ENCODE results near the gene NMNAT3. TPM values are rescaled to one million over a fixed set of nuclear protein-coding genes. Genes with fewer than 3 reads are reported as not detected.

NMNAT3 gene
- total RNA-seq, 2 experiments from 2014 or later, result 0.94 to 1.1 TPM

- Mint-ChIP-seq H3K27ac (no peak overlapping the region), H3K9me3 (no peaks in the 10 kb centered on the region), H3K4me1 (peaks cover 10% of the 10 kb centered on the region), H3K36me3 (ENCODE audit: low read depth) (no peaks in the 10 kb centered on the region), H3K27me3 (peaks cover 22% of the 10 kb centered on the region), H3K4me3 (no peak overlapping the region)
- ChIA-PET CTCF (no interaction called here), POLR2A (interaction anchor here (0.6 kb wide), 1 partner anchor 110 kb away, joined by 3 read pairs; no protein-coding TSS in a partner anchor)
- DNase-seq, result no peak
These were observed 143.3 kb downstream of the NMNAT3 start for GRCh38 chr3:139534455-139534812.

- POLR2A ChIA-PET, result no interaction called here
- Mint-ChIP-seq H3K27me3 (peaks cover 20% of the 10 kb centered on the region), H3K27ac (no peak overlapping the region), H3K36me3 (ENCODE audit: low read depth) (no peaks in the 10 kb centered on the region), H3K4me3 (no peak overlapping the region), H3K9me3 (no peaks in the 10 kb centered on the region), H3K4me1 (peaks cover 9% of the 10 kb centered on the region)
- CTCF ChIA-PET, result no interaction called here
- DNase-seq, result no peak
These were observed 143.9 kb downstream of the NMNAT3 start for GRCh38 chr3:139533781-139534454.

GRCh38 chr3:139532976-139533375 lies 144.8 kb downstream of the NMNAT3 start:
- Mint-ChIP-seq H3K4me1 (peaks cover 2% of the 10 kb centered on the region), H3K27ac (no peak overlapping the region), H3K9me3 (no peaks in the 10 kb centered on the region), H3K36me3 (ENCODE audit: low read depth) (no peaks in the 10 kb centered on the region), H3K27me3 (peaks cover 10% of the 10 kb centered on the region), H3K4me3 (no peak overlapping the region)
- ChIA-PET POLR2A (no interaction called here), CTCF (interaction anchor here (1.3 kb wide), 1 partner anchor 13 kb away, joined by 3 read pairs; no protein-coding TSS in a partner anchor)
- DNase-seq, result no peak

- H3K4me1 Mint-ChIP-seq, result no peaks in the 10 kb centered on the region
- no peak overlapping the region for H3K27ac Mint-ChIP-seq
- no peak for DNase-seq
- H3K4me3 Mint-ChIP-seq, result no peak overlapping the region
- H3K9me3 Mint-ChIP-seq, result no peaks in the 10 kb centered on the region
- ChIA-PET CTCF (no interaction called here), POLR2A (no interaction called here)
- no peaks in the 10 kb centered on the region for H3K36me3 Mint-ChIP-seq (ENCODE audit: low read depth)
- H3K27me3 Mint-ChIP-seq, result no peaks in the 10 kb centered on the region
These were observed 147.1 kb downstream of the NMNAT3 start for GRCh38 chr3:139530717-139531116.

- POLR2A ChIA-PET, result no interaction called here
- DNase-seq, result no peak
- Mint-ChIP-seq H3K27me3 (no peaks in the 10 kb centered on the region), H3K9me3 (no peaks in the 10 kb centered on the region), H3K4me1 (no peaks in the 10 kb centered on the region), H3K4me3 (no peak overlapping the region), H3K36me3 (ENCODE audit: low read depth) (no peaks in the 10 kb centered on the region), H3K27ac (no peak overlapping the region)
- CTCF ChIA-PET, result no interaction called here
These were observed 148.1 kb downstream of the NMNAT3 start for GRCh38 chr3:139529662-139530061.

- Mint-ChIP-seq H3K36me3 (ENCODE audit: low read depth) (no peaks in the 10 kb centered on the region), H3K9me3 (no peaks in the 10 kb centered on the region), H3K27ac (no peak overlapping the region), H3K27me3 (no peaks in the 10 kb centered on the region), H3K4me1 (no peaks in the 10 kb centered on the region), H3K4me3 (no peak overlapping the region)
- ChIA-PET POLR2A (no interaction called here), CTCF (interaction anchor here (0.6 kb wide), 1 partner anchor 703 kb away, joined by 3 read pairs; no protein-coding TSS in a partner anchor)
- no peak for DNase-seq
These were observed 148.8 kb downstream of the NMNAT3 start for GRCh38 chr3:139528924-139529323.

GRCh38 chr3:139528281-139528680 lies 149.5 kb downstream of the NMNAT3 start:
- Mint-ChIP-seq H3K9me3 (no peaks in the 10 kb centered on the region), H3K4me1 (no peaks in the 10 kb centered on the region), H3K36me3 (ENCODE audit: low read depth) (no peaks in the 10 kb centered on the region), H3K27ac (no peak overlapping the region), H3K4me3 (no peak overlapping the region), H3K27me3 (no peaks in the 10 kb centered on the region)
- no peak for DNase-seq
- POLR2A ChIA-PET, result no interaction called here
- CTCF ChIA-PET, result no interaction called here

- CTCF ChIA-PET, result no interaction called here
- no peaks in the 10 kb centered on the region for H3K36me3 Mint-ChIP-seq (ENCODE audit: low read depth)
- no peak overlapping the region for H3K4me3 Mint-ChIP-seq
- no peaks in the 10 kb centered on the region for H3K4me1 Mint-ChIP-seq
- H3K27ac Mint-ChIP-seq, result no peak overlapping the region
- no peaks in the 10 kb centered on the region for H3K9me3 Mint-ChIP-seq
- no peak for DNase-seq
- POLR2A ChIA-PET, result no interaction called here
- H3K27me3 Mint-ChIP-seq, result no peaks in the 10 kb centered on the region
These were observed 150.5 kb downstream of the NMNAT3 start for GRCh38 chr3:139527265-139527664.

- Mint-ChIP-seq H3K27me3 (no peaks in the 10 kb centered on the region), H3K27ac (no peak overlapping the region), H3K4me3 (no peak overlapping the region), H3K4me1 (no peaks in the 10 kb centered on the region), H3K9me3 (no peaks in the 10 kb centered on the region), H3K36me3 (ENCODE audit: low read depth) (no peaks in the 10 kb centered on the region)
- DNase-seq, result no peak
- POLR2A ChIA-PET, result no interaction called here
- CTCF ChIA-PET, result no interaction called here
These were observed 151.6 kb downstream of the NMNAT3 start for GRCh38 chr3:139526146-139526545.

- no peaks in the 10 kb centered on the region for H3K36me3 Mint-ChIP-seq (ENCODE audit: low read depth)
- H3K27me3 Mint-ChIP-seq, result no peaks in the 10 kb centered on the region
- DNase-seq, result no peak
- no peak overlapping the region for H3K27ac Mint-ChIP-seq
- H3K4me1 Mint-ChIP-seq, result no peaks in the 10 kb centered on the region
- H3K9me3 Mint-ChIP-seq, result no peaks in the 10 kb centered on the region
- ChIA-PET CTCF (no interaction called here), POLR2A (no interaction called here)
- no peak overlapping the region for H3K4me3 Mint-ChIP-seq
These were observed 152.7 kb downstream of the NMNAT3 start for GRCh38 chr3:139524841-139525636.

GRCh38 chr3:139523718-139524117 lies 154.1 kb downstream of the NMNAT3 start:
- Mint-ChIP-seq H3K4me1 (no peaks in the 10 kb centered on the region), H3K27ac (no peak overlapping the region), H3K27me3 (no peaks in the 10 kb centered on the region), H3K36me3 (ENCODE audit: low read depth) (no peaks in the 10 kb centered on the region), H3K9me3 (no peaks in the 10 kb centered on the region), H3K4me3 (no peak overlapping the region)
- no peak for DNase-seq
- CTCF ChIA-PET, result interaction anchor here (0.6 kb wide), 1 partner anchor 212 kb away, joined by 3 read pairs; no protein-coding TSS in a partner anchor
- POLR2A ChIA-PET, result no interaction called here

GRCh38 chr3:139523166-139523565 lies 154.6 kb downstream of the NMNAT3 start:
- no peak for DNase-seq
- no peaks in the 10 kb centered on the region for H3K27me3 Mint-ChIP-seq
- ChIA-PET CTCF (no interaction called here), POLR2A (no interaction called here)
- no peaks in the 10 kb centered on the region for H3K4me1 Mint-ChIP-seq
- no peak overlapping the region for H3K27ac Mint-ChIP-seq
- H3K4me3 Mint-ChIP-seq, result no peak overlapping the region
- no peaks in the 10 kb centered on the region for H3K36me3 Mint-ChIP-seq (ENCODE audit: low read depth)
- no peaks in the 10 kb centered on the region for H3K9me3 Mint-ChIP-seq

- H3K4me1 Mint-ChIP-seq, result no peaks in the 10 kb centered on the region
- no peaks in the 10 kb centered on the region for H3K9me3 Mint-ChIP-seq
- POLR2A ChIA-PET, result no interaction called here
- H3K27ac Mint-ChIP-seq, result no peak overlapping the region
- H3K4me3 Mint-ChIP-seq, result no peak overlapping the region
- no peak for DNase-seq
- no peaks in the 10 kb centered on the region for H3K27me3 Mint-ChIP-seq
- H3K36me3 Mint-ChIP-seq (ENCODE audit: low read depth), result no peaks in the 10 kb centered on the region
- CTCF ChIA-PET, result no interaction called here
These were observed 155.4 kb downstream of the NMNAT3 start for GRCh38 chr3:139522421-139522820.

GRCh38 chr3:139521816-139522215 lies 156.0 kb downstream of the NMNAT3 start:
- H3K27ac Mint-ChIP-seq, result no peak overlapping the region
- H3K4me3 Mint-ChIP-seq, result no peak overlapping the region
- DNase-seq, result no peak
- ChIA-PET POLR2A (no interaction called here), CTCF (no interaction called here)
- no peaks in the 10 kb centered on the region for H3K9me3 Mint-ChIP-seq
- no peaks in the 10 kb centered on the region for H3K36me3 Mint-ChIP-seq (ENCODE audit: low read depth)
- no peaks in the 10 kb centered on the region for H3K4me1 Mint-ChIP-seq
- H3K27me3 Mint-ChIP-seq, result no peaks in the 10 kb centered on the region
